HepG2 (cell line): Measurements from ENCODE around the gene XPO1. TPM values are rescaled to one million over a fixed set of nuclear protein-coding genes. Genes with fewer than 3 reads are reported as not detected.

Experiments used
- ATAD3A ChIP-seq: sonication (generic); formaldehyde crosslinking; IDR thresholded peaks from 2 replicates; pipeline ENCODE4 v1.4.0; 2020; ENCODE audit warnings: missing genetic modification reagents
- BRF2 ChIP-seq: sonication (generic); formaldehyde crosslinking; IDR thresholded peaks from 2 replicates; pipeline ENCODE4 v1.8.1; 2022; ENCODE audit warnings: mild to moderate bottlenecking, missing genetic modification reagents
- ETS1 ChIP-seq: sonication (generic); formaldehyde crosslinking; IDR thresholded peaks from 2 replicates; pipeline ENCODE4 v1.4.0; 2020; ENCODE audit warnings: missing genetic modification reagents
- EZH2 ChIP-seq: conservative IDR thresholded peaks from 2 replicates; pipeline ENCODE4 v1.6.1; 2012; ENCODE audit warnings: mild to moderate bottlenecking, low read depth, low read length, moderate library complexity
- FOXJ3 ChIP-seq: sonication (generic); formaldehyde crosslinking; IDR thresholded peaks from 2 replicates; pipeline ENCODE4 v1.4.0; 2020; ENCODE audit warnings: missing genetic modification reagents, mild to moderate bottlenecking, borderline replicate concordance
- GATA4 ChIP-seq: sonication (generic); IDR thresholded peaks from 2 replicates; pipeline ENCODE4 v1.6.1; 2016; ENCODE audit warnings: antibody characterized with exemption, low read depth, borderline replicate concordance
- KLF11 ChIP-seq: IDR thresholded peaks from 2 replicates; pipeline ENCODE4 v1.6.1; 2016; ENCODE audit warnings: missing compliant biosample characterization
- MAFG ChIP-seq: sonication (generic); formaldehyde crosslinking; IDR thresholded peaks from 2 replicates; pipeline ENCODE4 v1.5.1; 2020; ENCODE audit warnings: mild to moderate bottlenecking, missing genetic modification reagents
- MAZ ChIP-seq, 2 experiments: sonication (generic) in 1 of 2; formaldehyde crosslinking in 1 of 2; IDR thresholded peaks; 2 replicates each; pipeline versions ENCODE4 v1.5.0 to v1.6.1; 2012 to 2020; ENCODE audit warnings: low read depth in 2 of 2, mild to moderate bottlenecking in 2 of 2, borderline replicate concordance in 1 of 2, improper control_type of control experiment in 1 of 2, low read length in 1 of 2, missing genetic modification reagents in 1 of 2, moderate library complexity in 1 of 2
- MYNN ChIP-seq: sonication (generic); formaldehyde crosslinking; IDR thresholded peaks from 2 replicates; pipeline ENCODE4 v1.4.0; 2020; ENCODE audit warnings: mild to moderate bottlenecking, low read depth, missing genetic modification reagents
- NR2C2 ChIP-seq: sonication (generic); formaldehyde crosslinking; IDR thresholded peaks from 2 replicates; pipeline ENCODE4 v1.4.0; 2020; ENCODE audit warnings: missing genetic modification reagents, mild to moderate bottlenecking, moderate library complexity, borderline replicate concordance
- REL ChIP-seq: sonication (generic); formaldehyde crosslinking; conservative IDR thresholded peaks from 2 replicates; pipeline ENCODE4 v1.8.0; 2022; ENCODE audit warnings: mild to moderate bottlenecking, missing genetic modification reagents, moderate library complexity
- SNAI1 ChIP-seq: sonication (generic); formaldehyde crosslinking; IDR thresholded peaks from 2 replicates; pipeline ENCODE4 v1.5.0; 2020; ENCODE audit warnings: mild to moderate bottlenecking, missing genetic modification reagents, borderline replicate concordance
- SNAPC2 ChIP-seq: sonication (generic); formaldehyde crosslinking; IDR thresholded peaks from 2 replicates; pipeline ENCODE4 v1.8.1; 2022; ENCODE audit warnings: mild to moderate bottlenecking, missing genetic modification reagents
- SOX13 ChIP-seq, 3 experiments: fragments of 450-650 bp in 1 of 3; sonication (generic) in 1 of 3; formaldehyde crosslinking in 1 of 3; IDR thresholded peaks in 2 of 3; conservative IDR thresholded peaks in 1 of 3; 2 replicates each; pipeline versions ENCODE4 v1.5.0 to v1.6.1; 2016 to 2020; ENCODE audit warnings: antibody characterized with exemption in 1 of 3, mild to moderate bottlenecking in 1 of 3, missing compliant biosample characterization in 1 of 3, missing genetic modification reagents in 1 of 3, moderate library complexity in 1 of 3
- SUZ12 ChIP-seq: fragments of 150-350 bp; IDR thresholded peaks from 2 replicates; pipeline ENCODE4 v1.6.1; 2014; ENCODE audit warnings: low read depth, low read length
- TOE1 ChIP-seq: sonication (generic); formaldehyde crosslinking; IDR thresholded peaks from 2 replicates; pipeline ENCODE4 v1.4.0; 2020; ENCODE audit warnings: mild to moderate bottlenecking, missing genetic modification reagents
- ZBTB7B ChIP-seq: sonication (generic); formaldehyde crosslinking; IDR thresholded peaks from 2 replicates; pipeline ENCODE4 v1.4.0; 2020; ENCODE audit warnings: missing genetic modification reagents
- ZFAT ChIP-seq: sonication (generic); formaldehyde crosslinking; conservative IDR thresholded peaks from 2 replicates; pipeline ENCODE4 v1.8.1; 2023; ENCODE audit warnings: missing genetic modification reagents, inconsistent platforms
- ZFP36 ChIP-seq: fragments of 150-350 bp; IDR thresholded peaks from 2 replicates; pipeline ENCODE4 v1.6.1; 2018; ENCODE audit warnings: borderline replicate concordance, low read length, low read depth; ENCODE audit not compliant: partially characterized antibody
- ZMAT3 ChIP-seq: sonication (generic); formaldehyde crosslinking; conservative IDR thresholded peaks from 2 replicates; pipeline ENCODE4 v1.7.0; 2021; ENCODE audit warnings: missing genetic modification reagents
- ZNF224 ChIP-seq: sonication (generic); formaldehyde crosslinking; IDR thresholded peaks from 2 replicates; pipeline ENCODE4 v1.5.0; 2020; ENCODE audit warnings: mild to moderate bottlenecking, missing genetic modification reagents
- ZNF33A ChIP-seq: sonication (generic); formaldehyde crosslinking; IDR thresholded peaks from 2 replicates; pipeline ENCODE4 v1.5.1; 2020; ENCODE audit warnings: missing genetic modification reagents, mild to moderate bottlenecking, moderate library complexity, borderline replicate concordance
- polyA plus RNA-seq, 8 experiments: library from polyadenylated mRNA; depleted of rRNA in 3 of 8; stranded (reverse) in 7 of 8; unstranded in 1 of 8; fragments of >200 nt; fragmentation: Illumina TruSeq in 4 of 8; extraction: Trizol in 4 of 8; gene quantifications; 2 replicates each; pipeline versions ENCODE4 v1.2.1 to v1.2.3, GENCODE V29; 2011 to 2016; ENCODE audit warnings: low read depth in 4 of 8, missing spikeins in 1 of 8, mixed read lengths in 1 of 8; ENCODE audit not compliant: insufficient read depth in 1 of 8
- total RNA-seq, 5 experiments: library from RNA; depleted of rRNA; stranded (reverse); fragments of >200 nt; fragmentation: Illumina TruSeq; extraction: Trizol; gene quantifications; 2 replicates each; pipeline ENCODE4 v1.2.3, GENCODE V29; 2016; ENCODE audit warnings: low read depth in 1 of 5
- TF ChIP-seq, protein P1 (sequence below): IDR thresholded peaks from 2 replicates; pipeline ENCODE4 v1.6.1; 2018; ENCODE audit warnings: missing genetic modification reagents, mild to moderate bottlenecking, missing compliant biosample characterization
- TF ChIP-seq, protein P2 (sequence below): sonication (generic); formaldehyde crosslinking; IDR thresholded peaks from 2 replicates; pipeline ENCODE4 v1.5.1; 2020; ENCODE audit warnings: mild to moderate bottlenecking, missing genetic modification reagents, moderate library complexity

The XPO1 gene
- total and polyA plus RNA-seq, 2 of the 13 experiments (the other 11 are each of a cell fraction or from before 2014, with no cell fraction given) = 67.4 to 212 TPM

- TF ChIP-seq, protein P1, sequence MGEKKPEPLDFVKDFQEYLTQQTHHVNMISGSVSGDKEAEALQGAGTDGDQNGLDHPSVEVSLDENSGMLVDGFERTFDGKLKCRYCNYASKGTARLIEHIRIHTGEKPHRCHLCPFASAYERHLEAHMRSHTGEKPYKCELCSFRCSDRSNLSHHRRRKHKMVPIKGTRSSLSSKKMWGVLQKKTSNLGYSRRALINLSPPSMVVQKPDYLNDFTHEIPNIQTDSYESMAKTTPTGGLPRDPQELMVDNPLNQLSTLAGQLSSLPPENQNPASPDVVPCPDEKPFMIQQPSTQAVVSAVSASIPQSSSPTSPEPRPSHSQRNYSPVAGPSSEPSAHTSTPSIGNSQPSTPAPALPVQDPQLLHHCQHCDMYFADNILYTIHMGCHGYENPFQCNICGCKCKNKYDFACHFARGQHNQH (CRISPR knock-in tag) = peak; percentile 70
- TF ChIP-seq ZNF33A (CRISPR knock-in tag) (no peak), ZFP36 (no peak), ETS1 (no peak), REL (CRISPR knock-in tag) (no peak), SNAPC2 (CRISPR knock-in tag) (no peak), ZFAT (CRISPR knock-in tag) (no peak), EZH2 (no peak), ZMAT3 (CRISPR knock-in tag) (no peak), SUZ12 (no peak), KLF11 (CRISPR knock-in tag) (peak; percentile 82; the same call in 1 of the 2 replicates), BRF2 (CRISPR knock-in tag) (peak; percentile 67; the same call in 1 of the 2 replicates), SNAI1 (CRISPR knock-in tag) (no peak), ZNF224 (no peak), TOE1 (CRISPR knock-in tag) (no peak), ZBTB7B (CRISPR knock-in tag) (peak; percentile 52; the same call in 1 of the 2 replicates), MAFG (no peak), MAZ (IDR thresholded peaks at IDR 0.05; ENCODE audit: borderline replicate concordance, low read depth, low read length) (peak; percentile 76), MAZ (CRISPR knock-in tag; IDR thresholded peaks at IDR 0.05; ENCODE audit: low read depth) (peak; percentile 89), NR2C2 (CRISPR knock-in tag) (no peak; the same call in 1 of the 2 replicates), GATA4 (no peak; the same call in 1 of the 2 replicates), ATAD3A (CRISPR knock-in tag) (no peak), SOX13 (IDR thresholded peaks at IDR 0.05) (no peak), SOX13 (CRISPR knock-in tag; conservative IDR thresholded peaks at IDR 0.05 in 1 of 2, IDR thresholded peaks at IDR 0.05 in 1 of 2) (peak in 1 of 2 experiments; percentile 53; a peak in 1 of 4 replicates), FOXJ3 (CRISPR knock-in tag) (no peak), MYNN (CRISPR knock-in tag) (no peak)
- TF ChIP-seq, protein P2, sequence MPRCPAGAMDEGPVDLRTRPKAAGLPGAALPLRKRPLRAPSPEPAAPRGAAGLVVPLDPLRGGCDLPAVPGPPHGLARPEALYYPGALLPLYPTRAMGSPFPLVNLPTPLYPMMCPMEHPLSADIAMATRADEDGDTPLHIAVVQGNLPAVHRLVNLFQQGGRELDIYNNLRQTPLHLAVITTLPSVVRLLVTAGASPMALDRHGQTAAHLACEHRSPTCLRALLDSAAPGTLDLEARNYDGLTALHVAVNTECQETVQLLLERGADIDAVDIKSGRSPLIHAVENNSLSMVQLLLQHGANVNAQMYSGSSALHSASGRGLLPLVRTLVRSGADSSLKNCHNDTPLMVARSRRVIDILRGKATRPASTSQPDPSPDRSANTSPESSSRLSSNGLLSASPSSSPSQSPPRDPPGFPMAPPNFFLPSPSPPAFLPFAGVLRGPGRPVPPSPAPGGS (CRISPR knock-in tag) = peak; percentile 70; the same call in 1 of the 2 replicates
These were observed 1.4 kb downstream of the XPO1 start (continued) for GRCh38 chr2:61536572-61537276.
